Measurements from ENCODE around the gene LGMN. TPM values are rescaled to one million over a fixed set of nuclear protein-coding genes. Genes with fewer than 3 reads are reported as not detected.
A peak's percentile ranks its signal among the peaks of the same experiment; 100 is the strongest.

LGMN gene
- total RNA-seq, 4 donors from 2014 or later, result 61.8 to 77.3 (median 72.6) TPM

- H3K4me1 ChIP-seq, result peaks cover 0 to 17% (median 5%) of the 10 kb centered on the region in 4 donors
- H3K27me3 ChIP-seq, result no peaks in the 10 kb centered on the region
- peaks cover 0 to 40% (median 0%) of the 10 kb centered on the region in 3 donors for H3K36me3 ChIP-seq
- DNase-seq (ENCODE audit: low spot score in 2 of 2), result no peak
- TF ChIP-seq POLR2A (IDR thresholded peaks at IDR 0.05) (no peak), EP300 (IDR thresholded peaks at IDR 0.05) (peak in 1 of 2 donors; percentile 13)
- H3K9me3 ChIP-seq, result no peaks in the 10 kb centered on the region
- H3K4me3 ChIP-seq, result no peak overlapping the region
- H3K27ac ChIP-seq, result no peak overlapping the region
- 71 to 73% methylated on average over 4 of the region's 4 CpGs for WGBS, 2 donors
Observed at GRCh38 chr14:92677087-92677668, 71.2 kb downstream of the LGMN start.

- H3K27ac ChIP-seq, result no peak overlapping the region
- TF ChIP-seq EP300 (IDR thresholded peaks at IDR 0.05) (no peak), CTCF (IDR thresholded peaks at IDR 0.05) (no peak), POLR2A (IDR thresholded peaks at IDR 0.05) (no peak)
- H3K36me3 ChIP-seq, result peaks cover 0 to 36% (median 0%) of the 10 kb centered on the region in 3 donors
- WGBS, 2 donors, result 88 to 93% methylated on average over 5 to 7 of the region's 8 CpGs
- peaks cover 0 to 17% (median 5%) of the 10 kb centered on the region in 4 donors for H3K4me1 ChIP-seq
- no peaks in the 10 kb centered on the region for H3K9me3 ChIP-seq
- DNase-seq (ENCODE audit: low spot score in 2 of 2), result no peak
- no peak overlapping the region for H3K4me3 ChIP-seq
- no peaks in the 10 kb centered on the region for H3K27me3 ChIP-seq
Observed at GRCh38 chr14:92676403-92677086, 71.9 kb downstream of the LGMN start.

GRCh38 chr14:92675976-92676375 is 72.5 kb downstream of the LGMN start:
- H3K4me1 ChIP-seq, result peaks cover 0 to 12% (median 2%) of the 10 kb centered on the region in 4 donors
- no peaks in the 10 kb centered on the region for H3K9me3 ChIP-seq
- H3K36me3 ChIP-seq, result peaks cover 0 to 36% (median 0%) of the 10 kb centered on the region in 3 donors
- DNase-seq (ENCODE audit: low spot score in 2 of 2), result no peak
- H3K27me3 ChIP-seq, result no peaks in the 10 kb centered on the region
- no peak overlapping the region for H3K4me3 ChIP-seq
- no peak for TF ChIP-seq POLR2A (IDR thresholded peaks at IDR 0.05)
- no peak for TF ChIP-seq EP300 (IDR thresholded peaks at IDR 0.05)
- TF ChIP-seq CTCF (IDR thresholded peaks at IDR 0.05), result no peak
- no peak overlapping the region for H3K27ac ChIP-seq
- WGBS, 2 donors, result 53 to 54% methylated on average over 9 of the region's 9 CpGs

- no peak for DNase-seq (ENCODE audit: low spot score in 2 of 2)
Observed at GRCh38 chr14:92675421-92675820, 73.0 kb downstream of the LGMN start.

GRCh38 chr14:92673601-92674150 is 74.8 kb downstream of the LGMN start:
- H3K4me1 ChIP-seq, result peaks cover 0 to 19% (median 3%) of the 10 kb centered on the region in 4 donors
- no peak for DNase-seq (ENCODE audit: low spot score in 2 of 2)
- H3K27ac ChIP-seq, result no peak overlapping the region
- peaks cover 0 to 22% (median 0%) of the 10 kb centered on the region in 3 donors for H3K36me3 ChIP-seq
- no peaks in the 10 kb centered on the region for H3K9me3 ChIP-seq
- TF ChIP-seq CTCF (IDR thresholded peaks at IDR 0.05) (no peak), EP300 (IDR thresholded peaks at IDR 0.05) (no peak), POLR2A (IDR thresholded peaks at IDR 0.05) (no peak)
- H3K27me3 ChIP-seq, result no peaks in the 10 kb centered on the region
- 72 to 78% methylated on average over 18 to 19 of the region's 19 CpGs for WGBS, 2 donors
- no peak overlapping the region for H3K4me3 ChIP-seq

More at GRCh38 chr14:92675421-92675820, 73.0 kb downstream of the LGMN start:
- Histone ChIP-seq H3K27me3 (no peaks in the 10 kb centered on the region), H3K27ac (no peak overlapping the region), H3K9me3 (no peaks in the 10 kb centered on the region), H3K36me3 (peaks cover 0 to 36% (median 0%) of the 10 kb centered on the region in 3 donors), H3K4me3 (no peak overlapping the region), H3K4me1 (peaks cover 0 to 12% (median 1%) of the 10 kb centered on the region in 4 donors)
- TF ChIP-seq POLR2A (IDR thresholded peaks at IDR 0.05), result no peak
- TF ChIP-seq CTCF (IDR thresholded peaks at IDR 0.05), result no peak
- TF ChIP-seq EP300 (IDR thresholded peaks at IDR 0.05), result no peak
- 92 to 93% methylated on average over 4 to 6 of the region's 6 CpGs for WGBS, 2 donors

Data from tibial nerve (tissue), 4 donors.